ENCODE results near the gene PCLO.
"Not testable (repeated sequence)": the region's sequence is repeated elsewhere in the genome, so short reads cannot be mapped to it uniquely, and the experiment has no call there.

GRCh38 chr7:82901098-82901497 lies 261.6 kb downstream of the PCLO start:
- TF ChIP-seq CTCF (IDR thresholded peaks at IDR 0.05); CHD2 (IDR thresholded peaks at IDR 0.05; ENCODE audit: low read length, partially characterized antibody); POLR2A (IDR thresholded peaks at IDR 0.05; ENCODE audit: low read length); BHLHE40 (IDR thresholded peaks at IDR 0.05; ENCODE audit: low read depth, low read length); RAD21 (conservative IDR thresholded peaks at IDR 0.05 in 1 of 2, IDR thresholded peaks at IDR 0.05 in 1 of 2); EP300 (IDR thresholded peaks at IDR 0.05); REST (IDR thresholded peaks at IDR 0.05); POLR2AphosphoS2 (conservative IDR thresholded peaks at IDR 0.05; ENCODE audit: low read length); MYC (IDR thresholded peaks at IDR 0.05; ENCODE audit: borderline replicate concordance, low read length); KDM1A (IDR thresholded peaks at IDR 0.05; ENCODE audit: low read depth); NFE2L2 (conservative IDR thresholded peaks at IDR 0.05; ENCODE audit: low read length); CHD4 (IDR thresholded peaks at IDR 0.05; ENCODE audit: borderline replicate concordance); MAX (IDR thresholded peaks at IDR 0.05): not testable (repeated sequence)
- TF ChIP-seq MAFK (IDR thresholded peaks at IDR 0.05; ENCODE audit: partially characterized antibody), result peak; percentile 64

Data from A549 (cell line).